Femur (tissue), 1 donor: ENCODE results near the gene FAM72B.
"Not testable (repeated sequence)": the region's sequence is repeated elsewhere in the genome, so short reads cannot be mapped to it uniquely, and the experiment has no call there.

Experiments
- DNase-seq: peaks from one replicate; pipeline ENCODE4 v3.0.0-alpha.2; 2017

FAM72B gene

GRCh38 chr1:121184290-121185127 is at the start of gene FAM72B, which contains the start of gene SRGAP2C:
Gene FAM72B (minus strand): TSS chr1:121184340. CDS start chr1:121183489, 851 bp downstream.
Gene SRGAP2C (plus strand): TSS chr1:121184975. CDS start chr1:121187447, 2,472 bp downstream.
- peak; percentile 97 for DNase-seq

GRCh38 chr1:121232445-121233125 is 48.4 kb upstream of the FAM72B start:
- DNase-seq, result not testable (repeated sequence)

- DNase-seq, result not testable (repeated sequence)
Observed at GRCh38 chr1:121230636-121231035, 46.5 kb upstream of the FAM72B start.

- DNase-seq, result not testable (repeated sequence)
Observed at GRCh38 chr1:121227544-121228330, 43.6 kb upstream of the FAM72B start.

- DNase-seq, result not testable (repeated sequence)
Observed at GRCh38 chr1:121226925-121227324, 42.8 kb upstream of the FAM72B start.

- not testable (repeated sequence) for DNase-seq
Observed at GRCh38 chr1:121226295-121226904, 42.3 kb upstream of the FAM72B start.

GRCh38 chr1:121224714-121225113 is 40.6 kb upstream of the FAM72B start:
- not testable (repeated sequence) for DNase-seq

- DNase-seq, result not testable (repeated sequence)
Observed at GRCh38 chr1:121221770-121222169, 37.6 kb upstream of the FAM72B start.

GRCh38 chr1:121216676-121217075 is 32.5 kb upstream of the FAM72B start:
- DNase-seq, result not testable (repeated sequence)

GRCh38 chr1:121215699-121216417 is 31.7 kb upstream of the FAM72B start:
- DNase-seq, result not testable (repeated sequence)

- not testable (repeated sequence) for DNase-seq
Observed at GRCh38 chr1:121214544-121215156, 30.5 kb upstream of the FAM72B start.

- DNase-seq, result not testable (repeated sequence)
Observed at GRCh38 chr1:121213491-121213890, 29.4 kb upstream of the FAM72B start.

- DNase-seq, result not testable (repeated sequence)
Observed at GRCh38 chr1:121210778-121211177, 26.6 kb upstream of the FAM72B start.

- DNase-seq, result not testable (repeated sequence)
Observed at GRCh38 chr1:121208375-121208774, 24.2 kb upstream of the FAM72B start.

GRCh38 chr1:121207328-121207727 is 23.2 kb upstream of the FAM72B start:
- DNase-seq, result not testable (repeated sequence)

GRCh38 chr1:121205786-121206711 is 21.9 kb upstream of the FAM72B start:
- not testable (repeated sequence) for DNase-seq

- not testable (repeated sequence) for DNase-seq
Observed at GRCh38 chr1:121202986-121203385, 18.8 kb upstream of the FAM72B start.

- not testable (repeated sequence) for DNase-seq
Observed at GRCh38 chr1:121200985-121201981, 17.1 kb upstream of the FAM72B start.

GRCh38 chr1:121200232-121200631 is 16.1 kb upstream of the FAM72B start:
- not testable (repeated sequence) for DNase-seq
